CD4-positive, alpha-beta T cell treated with Interleukin-21 for 1 hour (primary cell): Measurements from ENCODE around the gene TANGO6.

ENCODE experiments used
- DNase-seq: peaks from one replicate; pipeline ENCODE4 v3.0.0-alpha.2; 2020

Gene TANGO6

DNA sequence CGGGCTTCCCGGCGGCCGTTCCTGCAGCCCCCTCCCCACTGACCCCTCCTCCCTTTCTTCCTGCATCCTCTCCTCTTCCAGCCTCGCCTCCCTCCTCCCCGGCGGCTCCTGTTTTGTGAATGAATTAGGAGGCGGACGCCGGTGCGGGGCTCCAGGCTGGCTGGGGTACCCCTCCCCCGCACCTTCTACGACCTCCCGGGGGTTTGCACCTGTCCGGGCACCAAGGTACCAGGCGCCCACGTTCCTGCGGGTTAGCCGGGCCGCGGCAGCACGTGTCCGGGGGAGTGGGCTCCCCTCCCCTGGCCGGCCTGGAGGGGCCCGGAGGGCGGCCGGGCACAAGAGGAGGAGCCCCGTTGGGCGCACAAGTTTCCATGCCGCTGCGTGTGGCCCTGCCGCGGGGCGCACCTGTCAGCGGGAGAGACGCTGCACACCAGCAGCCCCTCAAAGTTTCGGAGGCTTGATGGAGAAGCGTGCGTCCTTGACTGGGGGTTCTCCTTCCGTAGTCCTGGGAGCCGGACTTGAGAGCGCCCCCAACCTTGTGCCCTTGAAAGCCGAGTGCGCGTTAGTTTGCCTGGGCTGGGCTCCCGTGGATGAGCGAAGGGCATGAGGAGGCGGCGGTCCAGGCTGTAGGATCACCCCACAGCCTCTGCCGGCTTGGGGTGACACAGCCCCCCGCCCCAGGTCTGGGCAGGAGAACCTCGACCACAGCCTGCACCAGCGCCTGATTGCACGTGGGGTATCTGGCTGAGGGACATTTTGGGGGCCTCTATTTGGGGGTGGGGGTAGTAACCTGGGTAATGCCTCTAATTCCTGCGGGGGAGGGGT lies 263.4 kb downstream of the TANGO6 start:
- DNase-seq: no peak

GRCh38 chr16:69107316-69107962 lies 264.1 kb downstream of the TANGO6 start:
- DNase-seq: no peak

- no peak for DNase-seq
Measured at GRCh38 chr16:69108064-69108904, 265.0 kb downstream of the TANGO6 start.

DNA sequence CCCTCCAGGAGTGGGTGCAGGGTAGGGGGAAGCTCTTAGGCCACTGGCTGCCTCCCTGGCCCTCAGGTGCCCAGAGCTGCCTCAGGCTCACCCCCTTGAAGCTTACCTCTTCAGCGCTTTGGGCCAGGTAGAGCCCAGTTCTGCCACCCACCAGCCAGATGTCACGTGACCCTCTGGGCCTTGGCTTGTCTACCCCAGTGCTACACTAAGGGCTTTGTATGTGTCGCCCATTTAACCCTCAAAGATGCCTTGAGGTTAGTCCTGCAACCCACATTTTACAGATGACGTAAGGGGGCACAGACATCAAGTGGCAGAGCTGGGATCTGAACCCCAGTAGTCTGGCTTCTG lies 265.5 kb downstream of the TANGO6 start:
- no peak for DNase-seq

DNA sequence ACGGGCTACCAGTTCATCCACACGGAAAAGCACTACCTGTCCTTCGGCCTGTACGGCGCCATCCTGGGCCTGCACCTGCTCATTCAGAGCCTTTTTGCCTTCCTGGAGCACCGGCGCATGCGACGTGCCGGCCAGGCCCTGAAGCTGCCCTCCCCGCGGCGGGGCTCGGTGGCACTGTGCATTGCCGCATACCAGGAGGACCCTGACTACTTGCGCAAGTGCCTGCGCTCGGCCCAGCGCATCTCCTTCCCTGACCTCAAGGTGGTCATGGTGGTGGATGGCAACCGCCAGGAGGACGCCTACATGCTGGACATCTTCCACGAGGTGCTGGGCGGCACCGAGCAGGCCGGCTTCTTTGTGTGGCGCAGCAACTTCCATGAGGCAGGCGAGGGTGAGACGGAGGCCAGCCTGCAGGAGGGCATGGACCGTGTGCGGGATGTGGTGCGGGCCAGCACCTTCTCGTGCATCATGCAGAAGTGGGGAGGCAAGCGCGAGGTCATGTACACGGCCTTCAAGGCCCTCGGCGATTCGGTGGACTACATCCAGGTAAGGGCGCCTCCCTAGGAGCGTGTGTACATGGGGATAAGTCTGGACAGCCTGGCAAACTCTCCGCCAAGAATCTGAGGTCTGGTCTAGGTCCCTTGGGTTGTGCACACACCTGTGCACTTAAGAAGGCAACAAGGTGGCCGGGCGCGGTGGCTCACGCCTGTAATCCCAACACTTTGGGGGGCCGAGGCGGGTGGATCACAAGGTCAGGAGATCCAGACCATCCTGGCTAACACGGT lies 266.3 kb downstream of the TANGO6 start:
- DNase-seq: no peak

DNA sequence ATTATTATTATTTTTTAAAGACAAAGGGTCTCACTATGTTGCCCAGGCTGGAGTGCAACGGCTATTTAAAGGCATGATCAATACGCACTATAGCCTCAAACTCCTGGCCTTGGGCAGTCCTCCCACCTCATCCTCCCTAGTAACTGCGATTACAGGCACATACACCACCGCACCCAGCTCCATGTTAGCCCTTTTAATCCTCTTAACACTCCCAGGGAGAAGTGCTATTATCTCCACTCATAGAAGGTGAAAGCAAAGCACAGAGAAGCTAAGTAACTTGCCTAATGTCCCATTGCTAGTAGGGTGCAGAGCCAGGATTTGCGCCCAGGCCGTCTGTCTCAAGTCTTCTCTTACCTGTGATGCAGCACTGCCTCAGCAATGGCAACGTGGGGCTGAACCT lies 267.1 kb downstream of the TANGO6 start:
- no peak for DNase-seq

DNA sequence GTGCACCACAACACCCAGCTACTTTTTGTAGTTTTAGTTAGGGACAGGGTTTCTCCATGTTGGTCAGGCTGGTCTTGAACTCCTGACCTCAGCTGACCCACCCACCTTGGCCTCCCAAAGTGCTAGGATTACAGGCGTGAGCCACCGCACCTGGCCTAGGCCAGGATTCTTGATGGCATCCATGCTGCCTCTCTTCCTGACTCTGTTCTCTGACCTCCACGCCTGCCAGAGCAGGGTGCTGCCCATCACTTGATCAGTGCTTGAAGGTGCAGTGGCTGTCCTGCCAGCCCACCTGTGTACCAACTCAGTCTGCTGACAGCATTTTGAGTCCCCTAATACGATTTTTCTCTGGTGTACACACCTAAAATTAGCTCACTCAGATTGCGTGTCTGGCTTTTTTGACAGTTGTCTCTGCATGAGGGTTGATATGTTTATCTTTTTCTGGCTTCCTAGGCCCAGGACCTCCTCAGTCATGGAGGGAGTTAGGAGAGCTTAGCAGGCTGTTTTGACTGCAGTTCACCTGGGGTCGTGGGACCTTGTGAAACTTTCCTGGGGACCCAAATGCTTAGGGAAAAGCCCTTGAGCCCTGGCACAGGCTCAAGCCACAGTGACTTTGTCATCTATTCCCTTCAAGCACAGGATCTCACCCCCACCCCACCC lies 268.0 kb downstream of the TANGO6 start:
- DNase-seq: no peak

- no peak for DNase-seq
Measured at GRCh38 chr16:69111876-69112230, 268.5 kb downstream of the TANGO6 start.

DNA sequence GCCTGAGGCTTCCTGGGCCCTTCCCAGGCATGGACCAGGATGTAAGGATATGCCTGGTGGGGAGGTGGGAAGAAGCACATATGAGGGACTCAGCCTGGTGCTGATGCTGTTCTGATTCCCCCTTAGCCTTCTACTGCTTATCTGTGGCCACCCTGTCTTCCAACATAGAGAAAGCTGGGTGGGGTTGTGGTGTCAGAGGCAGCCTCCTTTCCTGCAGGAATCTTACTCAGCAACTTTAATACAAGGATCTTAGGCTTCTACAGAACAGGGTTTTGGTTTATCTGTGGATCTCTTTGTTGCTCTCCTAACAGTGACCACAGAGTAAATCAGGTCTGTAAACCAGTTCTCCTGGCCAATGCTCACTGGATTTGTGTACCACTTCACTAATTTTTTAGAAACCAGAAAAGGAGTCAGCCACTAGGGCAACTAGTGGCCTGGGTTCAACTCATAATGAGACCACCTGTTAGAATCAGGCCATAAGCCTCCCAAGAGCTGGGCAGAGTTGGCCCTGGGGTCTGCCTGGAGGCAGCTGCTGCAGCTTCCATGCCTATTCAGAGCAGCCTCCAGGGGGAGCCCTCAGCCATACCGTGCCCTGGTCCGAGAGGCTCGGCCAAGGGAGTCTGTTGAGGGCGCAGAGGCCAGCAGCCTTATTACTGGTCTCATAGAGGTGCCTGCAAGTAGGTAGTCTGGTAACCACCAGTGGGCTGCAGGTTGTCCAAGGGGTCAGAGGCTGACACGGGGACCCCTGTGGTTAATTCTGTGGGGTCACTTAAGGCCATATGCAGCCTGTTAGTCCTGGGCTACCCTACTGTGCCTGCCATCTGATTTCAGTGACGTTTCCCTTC lies 269.2 kb downstream of the TANGO6 start:
- peak; percentile 31 for DNase-seq

DNA sequence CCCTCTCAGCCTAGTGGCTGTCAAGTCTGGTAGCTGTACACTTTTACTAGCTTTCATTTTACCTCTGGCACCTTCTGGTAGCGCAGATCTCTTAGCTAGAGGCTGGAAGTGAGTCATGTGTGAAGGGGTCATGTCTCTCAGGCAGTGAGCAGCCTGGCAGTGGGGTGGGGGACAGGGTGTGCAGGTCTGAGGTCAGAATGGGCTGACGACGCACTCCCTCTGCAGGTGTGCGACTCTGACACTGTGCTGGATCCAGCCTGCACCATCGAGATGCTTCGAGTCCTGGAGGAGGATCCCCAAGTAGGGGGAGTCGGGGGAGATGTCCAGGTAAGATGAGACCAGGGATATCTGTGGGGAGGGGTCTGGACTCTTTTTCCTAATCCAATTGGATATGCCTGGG lies 269.9 kb downstream of the TANGO6 start:
- no peak for DNase-seq

DNA sequence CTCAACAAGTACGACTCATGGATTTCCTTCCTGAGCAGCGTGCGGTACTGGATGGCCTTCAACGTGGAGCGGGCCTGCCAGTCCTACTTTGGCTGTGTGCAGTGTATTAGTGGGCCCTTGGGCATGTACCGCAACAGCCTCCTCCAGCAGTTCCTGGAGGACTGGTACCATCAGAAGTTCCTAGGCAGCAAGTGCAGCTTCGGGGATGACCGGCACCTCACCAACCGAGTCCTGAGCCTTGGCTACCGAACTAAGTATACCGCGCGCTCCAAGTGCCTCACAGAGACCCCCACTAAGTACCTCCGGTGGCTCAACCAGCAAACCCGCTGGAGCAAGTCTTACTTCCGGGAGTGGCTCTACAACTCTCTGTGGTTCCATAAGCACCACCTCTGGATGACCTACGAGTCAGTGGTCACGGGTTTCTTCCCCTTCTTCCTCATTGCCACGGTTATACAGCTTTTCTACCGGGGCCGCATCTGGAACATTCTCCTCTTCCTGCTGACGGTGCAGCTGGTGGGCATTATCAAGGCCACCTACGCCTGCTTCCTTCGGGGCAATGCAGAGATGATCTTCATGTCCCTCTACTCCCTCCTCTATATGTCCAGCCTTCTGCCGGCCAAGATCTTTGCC lies 271.1 kb downstream of the TANGO6 start:
- no peak for DNase-seq

GRCh38 chr16:69114976-69115355 lies 271.6 kb downstream of the TANGO6 start:
- no peak for DNase-seq

GRCh38 chr16:69115361-69115760 lies 272.0 kb downstream of the TANGO6 start:
- DNase-seq: no peak

GRCh38 chr16:69115837-69116236 lies 272.5 kb downstream of the TANGO6 start:
- no peak for DNase-seq

DNA sequence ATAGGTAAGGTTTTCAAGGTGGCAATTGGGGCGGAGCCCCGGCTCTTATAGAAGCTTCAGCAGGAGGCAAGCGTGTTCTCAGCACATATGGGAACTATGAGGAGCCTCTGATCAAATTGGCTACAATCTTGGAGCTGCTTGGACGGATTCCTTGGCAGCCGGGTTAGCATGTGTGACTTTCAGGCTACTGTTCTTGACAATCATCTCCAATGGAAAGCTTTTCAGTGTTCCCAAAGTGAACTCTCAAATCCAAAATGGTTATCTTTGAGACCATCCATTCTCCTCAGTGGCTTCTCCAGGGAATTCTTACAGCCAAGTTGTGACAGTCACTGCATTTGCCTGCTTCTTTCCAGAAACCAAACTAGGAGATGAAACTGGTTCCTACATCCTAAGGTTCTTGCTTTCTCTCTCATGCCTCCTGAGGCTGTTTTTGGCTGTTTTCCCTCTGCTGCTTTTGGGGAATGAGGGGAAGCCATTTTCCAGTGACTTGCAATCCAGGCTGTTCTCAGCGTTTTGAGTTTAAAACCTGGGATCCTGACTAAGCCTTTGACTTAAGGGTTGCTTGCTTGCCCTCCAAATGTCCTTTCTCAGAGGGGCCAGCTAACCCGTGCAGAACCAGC lies 273.0 kb downstream of the TANGO6 start:
- no peak for DNase-seq

DNA sequence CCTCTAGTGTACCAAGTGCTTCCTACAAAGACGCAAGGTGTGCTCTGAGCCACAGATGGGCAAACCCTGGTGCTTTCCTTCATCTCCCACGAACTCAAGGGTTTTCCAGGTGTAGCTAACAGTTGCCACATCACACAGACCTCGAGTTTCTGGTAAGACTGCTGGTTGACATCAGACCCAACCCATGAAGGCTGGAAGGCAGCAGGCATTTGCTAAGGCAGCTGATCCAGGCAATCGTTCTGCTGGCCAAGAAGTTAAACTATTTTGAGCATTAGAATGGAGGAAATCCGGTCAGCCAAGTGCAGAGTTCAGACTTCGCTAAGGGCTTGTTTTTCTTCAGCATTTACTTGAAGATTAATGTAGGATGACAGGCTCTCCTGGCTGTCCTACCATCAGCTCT lies 273.6 kb downstream of the TANGO6 start:
- no peak for DNase-seq

- no peak for DNase-seq
Measured at GRCh38 chr16:69118468-69118867, 275.1 kb downstream of the TANGO6 start.

- no peak for DNase-seq
Measured at GRCh38 chr16:69118994-69119393, 275.7 kb downstream of the TANGO6 start.

GRCh38 chr16:69119536-69119935 lies 276.2 kb downstream of the TANGO6 start:
- no peak for DNase-seq

DNA sequence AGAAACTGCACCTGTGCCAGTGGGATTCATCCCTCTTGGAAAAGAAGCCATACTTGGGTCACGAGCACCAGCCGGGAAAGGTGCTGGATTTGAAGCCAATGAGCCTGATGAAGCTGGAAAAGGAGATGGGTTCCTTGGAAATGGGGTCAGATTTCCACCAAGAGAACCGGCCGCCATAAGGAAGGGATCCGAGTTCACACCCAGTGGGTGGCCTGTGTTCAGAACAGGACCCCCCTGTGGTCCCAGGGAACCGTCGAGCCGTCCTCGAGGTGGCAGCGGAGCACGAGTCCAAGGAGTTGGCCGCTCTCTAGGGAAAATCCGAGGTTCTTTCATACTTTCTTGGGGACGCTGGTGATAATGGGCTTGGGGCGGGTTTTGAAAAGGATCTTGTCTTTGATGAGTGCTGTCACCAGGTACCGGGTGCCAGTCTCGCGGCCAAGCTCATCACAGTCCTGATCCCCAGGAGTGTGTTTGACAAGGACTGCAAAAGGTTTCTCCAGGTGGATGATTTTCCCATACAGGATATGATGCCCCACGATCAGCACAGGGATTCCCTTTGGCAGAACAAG lies 276.8 kb downstream of the TANGO6 start:
- DNase-seq: no peak
